ENCODE measurements around the gene ZDHHC13. TPM values are rescaled to one million over a fixed set of nuclear protein-coding genes. Genes with fewer than 3 reads are reported as not detected.
"Not testable (repeated sequence)": the region's sequence is repeated elsewhere in the genome, so short reads cannot be mapped to it uniquely, and the experiment has no call there.

Gene ZDHHC13
- total RNA-seq, 1 donor from 2014 or later: 18.5 TPM

DNA sequence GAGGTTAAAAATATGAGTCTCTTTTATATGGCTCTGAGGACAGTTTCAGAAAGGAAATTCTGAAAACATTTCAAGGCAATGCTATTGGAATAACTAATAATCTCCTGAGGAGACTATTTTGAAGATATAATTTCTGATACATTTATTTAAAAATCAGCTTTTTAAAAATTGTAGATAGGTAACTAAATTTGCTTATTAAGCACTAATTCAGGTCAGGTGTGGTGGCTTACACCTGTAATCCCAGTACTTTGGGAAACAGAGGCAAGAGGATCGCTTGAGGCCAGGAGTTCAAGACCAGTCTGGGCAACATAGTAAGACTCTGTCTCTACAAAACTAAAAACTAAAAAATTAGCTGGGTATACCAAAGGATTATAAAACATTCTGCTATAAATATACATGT is 17.0 kb downstream of the ZDHHC13 start:
- H3K9me3 Mint-ChIP-seq: peaks cover 16% of the 10 kb centered on the region
- no peak overlapping the region for H3K4me3 Mint-ChIP-seq
- no peak overlapping the region for H3K27ac Mint-ChIP-seq (ENCODE audit: unreplicated experiment)
- H3K36me3 Mint-ChIP-seq (ENCODE audit: low read depth): peaks cover 42% of the 10 kb centered on the region
- TF ChIP-seq, protein P1, sequence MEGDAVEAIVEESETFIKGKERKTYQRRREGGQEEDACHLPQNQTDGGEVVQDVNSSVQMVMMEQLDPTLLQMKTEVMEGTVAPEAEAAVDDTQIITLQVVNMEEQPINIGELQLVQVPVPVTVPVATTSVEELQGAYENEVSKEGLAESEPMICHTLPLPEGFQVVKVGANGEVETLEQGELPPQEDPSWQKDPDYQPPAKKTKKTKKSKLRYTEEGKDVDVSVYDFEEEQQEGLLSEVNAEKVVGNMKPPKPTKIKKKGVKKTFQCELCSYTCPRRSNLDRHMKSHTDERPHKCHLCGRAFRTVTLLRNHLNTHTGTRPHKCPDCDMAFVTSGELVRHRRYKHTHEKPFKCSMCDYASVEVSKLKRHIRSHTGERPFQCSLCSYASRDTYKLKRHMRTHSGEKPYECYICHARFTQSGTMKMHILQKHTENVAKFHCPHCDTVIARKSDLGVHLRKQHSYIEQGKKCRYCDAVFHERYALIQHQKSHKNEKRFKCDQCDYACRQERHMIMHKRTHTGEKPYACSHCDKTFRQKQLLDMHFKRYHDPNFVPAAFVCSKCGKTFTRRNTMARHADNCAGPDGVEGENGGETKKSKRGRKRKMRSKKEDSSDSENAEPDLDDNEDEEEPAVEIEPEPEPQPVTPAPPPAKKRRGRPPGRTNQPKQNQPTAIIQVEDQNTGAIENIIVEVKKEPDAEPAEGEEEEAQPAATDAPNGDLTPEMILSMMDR (conservative IDR thresholded peaks at IDR 0.05): no peak
- H3K27me3 Mint-ChIP-seq (ENCODE audit: low read depth): no peaks in the 10 kb centered on the region
- H3K4me1 Mint-ChIP-seq: no peaks in the 10 kb centered on the region
- no peak for DNase-seq (ENCODE audit: low read depth, low spot score)

DNA sequence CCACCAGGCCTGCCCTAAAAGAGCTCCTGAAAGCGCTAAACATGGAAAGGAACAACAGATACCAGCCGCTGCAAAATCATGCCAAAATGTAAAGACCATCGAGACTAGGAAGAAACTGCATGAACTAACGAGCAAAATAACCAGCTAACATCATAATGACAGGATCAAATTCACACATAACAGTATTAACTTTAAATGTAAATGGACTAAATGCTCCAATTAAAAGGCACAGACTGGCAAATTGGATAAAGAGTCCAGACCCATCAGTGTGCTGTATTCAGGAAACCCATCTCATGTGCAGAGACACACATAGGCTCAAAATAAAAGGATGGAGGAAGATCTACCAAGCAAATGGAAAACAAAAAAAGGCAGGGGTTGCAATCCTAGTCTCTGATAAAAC is 19.9 kb downstream of the ZDHHC13 start:
- Mint-ChIP-seq H3K9me3 (peaks cover 16% of the 10 kb centered on the region), H3K36me3 (ENCODE audit: low read depth) (peaks cover 30% of the 10 kb centered on the region)
- not testable (repeated sequence) for H3K27me3 Mint-ChIP-seq (ENCODE audit: low read depth); H3K4me3 Mint-ChIP-seq; DNase-seq (ENCODE audit: low read depth, low spot score); H3K4me1 Mint-ChIP-seq; H3K27ac Mint-ChIP-seq (ENCODE audit: unreplicated experiment)

DNA sequence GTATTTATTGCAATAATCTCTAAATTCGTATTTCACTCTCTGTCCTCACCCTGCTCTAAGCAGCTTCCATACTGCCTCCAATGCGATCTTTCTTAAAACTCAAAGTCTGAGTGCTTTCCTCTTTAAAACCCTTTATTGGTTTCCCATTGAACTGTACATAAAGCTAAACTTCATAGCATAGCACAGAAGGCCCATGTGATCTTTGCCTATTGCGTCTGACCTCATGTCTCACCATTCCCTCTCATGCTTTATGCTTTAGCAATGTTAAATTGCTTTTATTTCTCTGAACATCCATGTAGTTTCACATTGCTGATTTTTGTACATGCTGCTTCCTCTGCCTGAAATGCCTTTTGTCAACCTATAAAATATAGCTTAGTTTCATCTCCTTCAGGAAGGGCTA is 28.4 kb downstream of the ZDHHC13 start:
- H3K36me3 Mint-ChIP-seq (ENCODE audit: low read depth): peaks cover 9% of the 10 kb centered on the region
- no peak for DNase-seq (ENCODE audit: low read depth, low spot score)
- H3K27ac Mint-ChIP-seq (ENCODE audit: unreplicated experiment): no peak overlapping the region
- TF ChIP-seq, protein P1 (conservative IDR thresholded peaks at IDR 0.05): no peak
- H3K4me1 Mint-ChIP-seq: no peaks in the 10 kb centered on the region
- peaks cover 4% of the 10 kb centered on the region for H3K9me3 Mint-ChIP-seq
- no peaks in the 10 kb centered on the region for H3K27me3 Mint-ChIP-seq (ENCODE audit: low read depth)
- no peak overlapping the region for H3K4me3 Mint-ChIP-seq

DNA sequence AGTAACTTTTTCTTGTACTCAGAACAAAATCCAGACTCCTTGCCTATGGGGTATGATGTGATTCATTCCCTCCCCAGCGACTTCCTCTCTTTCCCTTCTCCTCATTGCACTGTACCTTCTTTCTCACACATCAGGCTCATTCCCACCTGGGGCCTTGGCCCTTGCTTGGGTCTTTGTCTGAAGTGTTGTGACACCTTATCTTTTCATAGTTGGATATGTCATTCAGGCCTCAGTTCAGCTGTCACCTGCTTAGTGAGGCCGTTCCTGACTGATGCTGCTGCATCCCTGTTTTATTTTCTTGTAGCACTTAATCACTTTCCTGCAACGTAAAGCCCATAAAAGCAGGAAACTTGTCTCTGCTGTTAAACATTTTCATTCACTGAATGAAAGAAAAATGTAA is 39.9 kb downstream of the ZDHHC13 start:
- no peaks in the 10 kb centered on the region for H3K27me3 Mint-ChIP-seq (ENCODE audit: low read depth)
- H3K27ac Mint-ChIP-seq (ENCODE audit: unreplicated experiment): no peak overlapping the region
- no peak overlapping the region for H3K4me3 Mint-ChIP-seq

DNA sequence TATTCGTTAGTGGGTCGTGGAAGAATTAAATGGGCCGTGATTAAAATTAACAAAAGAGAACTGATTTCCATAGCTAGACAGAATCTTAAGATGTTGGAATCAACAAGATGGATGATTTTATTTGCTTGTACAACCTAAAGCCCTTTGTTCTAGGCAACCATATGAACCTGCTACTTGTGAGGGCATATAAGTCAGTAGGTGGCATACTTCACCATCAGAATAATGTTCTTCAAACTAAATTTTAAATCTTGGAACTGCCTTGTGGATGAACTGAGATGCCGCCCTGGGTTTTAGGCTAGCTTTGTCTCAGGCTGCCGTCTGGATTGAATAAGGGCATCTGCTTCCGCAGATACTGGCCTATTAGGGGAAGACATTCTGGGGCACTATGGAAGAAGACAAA is 43.9 kb downstream of the ZDHHC13 start:
- Mint-ChIP-seq H3K9me3 (no peaks in the 10 kb centered on the region), H3K36me3 (ENCODE audit: low read depth) (peaks cover 8% of the 10 kb centered on the region), H3K4me3 (no peak overlapping the region), H3K4me1 (no peaks in the 10 kb centered on the region), H3K27ac (ENCODE audit: unreplicated experiment) (no peak overlapping the region), H3K27me3 (ENCODE audit: low read depth) (no peaks in the 10 kb centered on the region)
- no peak for DNase-seq (ENCODE audit: low read depth, low spot score)
- TF ChIP-seq, protein P1 (conservative IDR thresholded peaks at IDR 0.05): no peak

More for the DNA sequence above, 39.9 kb downstream of the ZDHHC13 start:
- H3K4me1 Mint-ChIP-seq: no peaks in the 10 kb centered on the region
- DNase-seq (ENCODE audit: low read depth, low spot score): no peak
- H3K9me3 Mint-ChIP-seq: no peaks in the 10 kb centered on the region
- TF ChIP-seq, protein P1 (conservative IDR thresholded peaks at IDR 0.05): no peak
- H3K36me3 Mint-ChIP-seq (ENCODE audit: low read depth): peaks cover 15% of the 10 kb centered on the region

DNA sequence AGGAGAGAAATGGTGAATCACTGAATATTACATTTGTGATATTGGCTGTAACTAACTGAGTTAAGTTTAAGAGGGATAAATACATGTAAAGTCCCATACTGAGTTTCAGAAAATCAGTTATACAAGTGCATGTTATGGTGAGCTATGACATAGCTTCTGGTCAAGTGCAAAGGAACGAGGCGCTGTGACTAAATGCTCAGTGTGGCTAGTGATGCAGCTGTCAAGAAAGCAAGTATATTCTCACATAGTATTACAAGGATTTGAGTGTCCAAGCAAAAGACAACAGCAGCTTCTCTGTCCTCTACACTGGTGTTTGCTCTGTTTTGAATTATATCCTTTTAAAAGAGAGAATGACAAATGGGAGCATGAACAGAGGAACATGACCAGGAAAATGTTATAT is 44.7 kb downstream of the ZDHHC13 start:
- TF ChIP-seq, protein P1 (conservative IDR thresholded peaks at IDR 0.05): no peak
- DNase-seq (ENCODE audit: low read depth, low spot score): no peak
- H3K27me3 Mint-ChIP-seq (ENCODE audit: low read depth): no peaks in the 10 kb centered on the region
- H3K36me3 Mint-ChIP-seq (ENCODE audit: low read depth): peaks cover 8% of the 10 kb centered on the region
- H3K4me1 Mint-ChIP-seq: no peaks in the 10 kb centered on the region
- no peaks in the 10 kb centered on the region for H3K9me3 Mint-ChIP-seq
- no peak overlapping the region for H3K4me3 Mint-ChIP-seq
- no peak overlapping the region for H3K27ac Mint-ChIP-seq (ENCODE audit: unreplicated experiment)
